Glomerular endothelial cell (primary cell): ENCODE data around the gene AP5B1. TPM values are rescaled to one million over a fixed set of nuclear protein-coding genes. Genes with fewer than 3 reads are reported as not detected.

Source experiments
- total RNA-seq: library from RNA; depleted of rRNA; stranded (reverse); fragments of >200 nt; gene quantifications from 2 replicates; pipeline ENCODE4 v1.2.3, GENCODE V29; 2015

Gene AP5B1
- total RNA-seq, 1 donor from 2014 or later, result 18.8 TPM

Other genes starting within 250 kb of the AP5B1 start
- gene LTBP3, start 222.6 kb downstream of the AP5B1 start, total RNA-seq, result 104 and 131 TPM in 2 replicates
- gene ZNRD2, start 210.5 kb downstream of the AP5B1 start, total RNA-seq, result 59.4 and 66.4 TPM in 2 replicates
- 63.6 and 90.4 TPM in 2 replicates for gene FAM89B, start 208.4 kb downstream of the AP5B1 start, total RNA-seq
- gene EHBP1L1, start 204.9 kb downstream of the AP5B1 start, total RNA-seq, result 24.4 and 27.8 TPM in 2 replicates
- gene KCNK7, start 185.2 kb downstream of the AP5B1 start, total RNA-seq, result 0.58 TPM in 1 of 2 replicates, not detected in the other
- gene MAP3K11, start 166.8 kb downstream of the AP5B1 start, total RNA-seq, result 100 and 181 TPM in 2 replicates
- gene PCNX3, start 165.2 kb downstream of the AP5B1 start, total RNA-seq, result 51.0 and 67.8 TPM in 2 replicates
- 60.7 and 102 TPM in 2 replicates for gene SIPA1, start 142.9 kb downstream of the AP5B1 start, total RNA-seq
- gene RELA, start 118.1 kb downstream of the AP5B1 start, total RNA-seq, result 89.0 and 118 TPM in 2 replicates
- gene KAT5, start 68.7 kb downstream of the AP5B1 start, total RNA-seq, result 38.9 and 47.5 TPM in 2 replicates
- 76.5 and 87.6 TPM in 2 replicates for gene RNASEH2C, start 60.2 kb downstream of the AP5B1 start, total RNA-seq
- not detected in 2 replicates for gene OVOL1, start 6.1 kb upstream of the AP5B1 start, total RNA-seq
- gene SNX32, start 53.0 kb upstream of the AP5B1 start, total RNA-seq, result 0.63 TPM in 1 of 2 replicates, not detected in the other
- 2,090 and 2,212 TPM in 2 replicates for gene CFL1, start 77.2 kb upstream of the AP5B1 start, total RNA-seq
- 50.4 and 63.4 TPM in 2 replicates for gene MUS81, start 79.5 kb upstream of the AP5B1 start, total RNA-seq
- 81.9 TPM in 2 replicates for gene EFEMP2, start 91.8 kb upstream of the AP5B1 start, total RNA-seq
- gene CTSW, start 98.9 kb upstream of the AP5B1 start, total RNA-seq, result 0.35 TPM in 1 of 2 replicates, not detected in the other
- gene FIBP, start 107.5 kb upstream of the AP5B1 start, total RNA-seq, result 131 and 158 TPM in 2 replicates
- 201 and 204 TPM in 2 replicates for gene CCDC85B, start 109.7 kb upstream of the AP5B1 start, total RNA-seq
- gene FOSL1, start 119.4 kb upstream of the AP5B1 start, total RNA-seq, result 71.4 and 97.8 TPM in 2 replicates
- gene C11orf68, start 138.1 kb upstream of the AP5B1 start, total RNA-seq, result 19.6 and 30.0 TPM in 2 replicates
- gene DRAP1, start 138.4 kb upstream of the AP5B1 start, total RNA-seq, result 144 and 185 TPM in 2 replicates
- gene TSGA10IP, start 164.5 kb upstream of the AP5B1 start, total RNA-seq, result not detected in 2 replicates
- gene SART1, start 180.8 kb upstream of the AP5B1 start, total RNA-seq, result 34.8 and 60.1 TPM in 2 replicates
- 27.1 and 42.8 TPM in 2 replicates for gene EIF1AD, start 221.2 kb upstream of the AP5B1 start, total RNA-seq
- gene BANF1, start 221.5 kb upstream of the AP5B1 start, total RNA-seq, result 55.3 and 90.4 TPM in 2 replicates
- 0.29 and 0.82 TPM in 2 replicates for gene CST6, start 231.0 kb upstream of the AP5B1 start, total RNA-seq
- gene CATSPER1, start 245.5 kb upstream of the AP5B1 start, total RNA-seq, result 0.82 TPM in 1 of 2 replicates, not detected in the other